Keratinocyte (primary cell): ENCODE data around the gene L3MBTL4. TPM values are rescaled to one million over a fixed set of nuclear protein-coding genes. Genes with fewer than 3 reads are reported as not detected.

ENCODE experiments used
- DNase-seq: peaks from one replicate; pipeline ENCODE4 v3.0.0-alpha.2; 2011; ENCODE audit warnings: low read depth, missing footprints, low spot score
- FAIRE-seq: peaks from 2 replicates; lab custom pipeline; 2011; peaks lifted over from hg19 to GRCh38; lab: Jason Lieb, UNC
- H2AFZ ChIP-seq: 2 replicates; pipeline ENCODE4 v1.6.0; 2012; ENCODE audit warnings: low read length, control low read depth, inconsistent platforms; ENCODE audit not compliant: control insufficient read depth
- H3K27ac ChIP-seq: 2 replicates; pipeline ENCODE4 v1.5.1; 2011; ENCODE audit warnings: low read length; ENCODE audit not compliant: control insufficient read depth, insufficient read depth
- H3K27me3 ChIP-seq: 3 replicates; pipeline ENCODE4 v1.6.0; 2011; ENCODE audit warnings: low read length; ENCODE audit not compliant: control insufficient read depth, insufficient read depth; ENCODE audit errors: extremely low read depth
- H3K36me3 ChIP-seq, 2 experiments: 2 replicates in 1 of 2; 3 replicates in 1 of 2; pipeline ENCODE4 v1.5.1; 2011; ENCODE audit warnings: low read length in 2 of 2, mild to moderate bottlenecking in 1 of 2; ENCODE audit not compliant: control insufficient read depth in 2 of 2, insufficient read depth in 2 of 2; ENCODE audit errors: extremely low read depth in 1 of 2
- H3K4me1 ChIP-seq: 3 replicates; pipeline ENCODE4 v1.5.1; 2011; ENCODE audit warnings: low read length; ENCODE audit not compliant: control insufficient read depth, insufficient read depth; ENCODE audit errors: extremely low read depth
- H3K4me2 ChIP-seq: 3 replicates; pipeline ENCODE4 v1.6.0; 2011; ENCODE audit warnings: low read depth, low read length; ENCODE audit not compliant: control insufficient read depth, insufficient read depth; ENCODE audit errors: extremely low read depth
- H3K4me3 ChIP-seq, 3 experiments: fragments of 200-600 bp in 1 of 3; sonication (generic) in 1 of 3; 2 replicates in 2 of 3; 3 replicates in 1 of 3; pipeline ENCODE4 v1.5.1; 2011 to 2016; ENCODE audit warnings: low read length in 3 of 3, mild to moderate bottlenecking in 3 of 3, control low read depth in 2 of 3, inconsistent platforms in 1 of 3, low read depth in 1 of 3, mixed read lengths in 1 of 3, mixed run types in 1 of 3, moderate library complexity in 1 of 3; ENCODE audit not compliant: control insufficient read depth in 2 of 3, insufficient read depth in 2 of 3; ENCODE audit errors: extremely low read depth in 1 of 3
- H3K79me2 ChIP-seq: 2 replicates; pipeline ENCODE4 v1.6.0; 2012; ENCODE audit warnings: low read length; ENCODE audit not compliant: control insufficient read depth, insufficient read depth
- H3K9ac ChIP-seq: 3 replicates; pipeline ENCODE4 v1.6.0; 2011; ENCODE audit warnings: low read length; ENCODE audit not compliant: control insufficient read depth, insufficient read depth; ENCODE audit errors: extremely low read depth
- H3K9me1 ChIP-seq: 3 replicates; pipeline ENCODE4 v1.6.0; 2011; ENCODE audit warnings: low read length; ENCODE audit not compliant: control insufficient read depth, insufficient read depth; ENCODE audit errors: extremely low read depth
- H3K9me3 ChIP-seq: 2 replicates; pipeline ENCODE4 v1.5.1; 2012; ENCODE audit warnings: low read depth, low read length; ENCODE audit not compliant: control insufficient read depth
- H4K20me1 ChIP-seq: 3 replicates; pipeline ENCODE4 v1.6.0; 2011; ENCODE audit warnings: low read length; ENCODE audit not compliant: control insufficient read depth, insufficient read depth; ENCODE audit errors: extremely low read depth
- CTCF ChIP-seq, 3 experiments: IDR thresholded peaks in 1 of 3; conservative IDR thresholded peaks in 1 of 3; optimal IDR thresholded peaks in 1 of 3; 2 replicates in 2 of 3; 3 replicates in 1 of 3; pipeline versions ENCODE3 to v1.5.1; 2011; ENCODE audit warnings: low read length in 3 of 3, mild to moderate bottlenecking in 3 of 3, moderate library complexity in 2 of 3, control low read depth in 1 of 3, inconsistent platforms in 1 of 3; ENCODE audit not compliant: insufficient read depth in 2 of 3; ENCODE audit errors: extremely low read depth in 1 of 3
- EZH2 ChIP-seq: IDR thresholded peaks from one replicate; pipeline ENCODE4 v1.6.1; 2012; ENCODE audit warnings: inconsistent platforms, mild to moderate bottlenecking, low read length, moderate library complexity
- dilution Hi-C: fragments of 300-500 bp; cut with MboI; formaldehyde crosslinking; loops from one replicate; pipeline ENCODE4 v1.7.0; 2020; ENCODE audit warnings: low sequenced_read_pairs; ENCODE audit not compliant: extremely low pct_ligation_motif_present
- polyA plus RNA-seq, 5 experiments: library from polyadenylated mRNA; depleted of rRNA in 3 of 5; stranded (reverse) in 3 of 5; stranded (forward) in 1 of 5; unstranded in 1 of 5; fragments of >200 nt; gene quantifications; 1 replicate in 1 of 5; 2 replicates in 3 of 5; 3 replicates in 1 of 5; pipeline versions ENCODE4 v1.2.1 to v1.2.3, GENCODE V29; 2011 to 2012; ENCODE audit warnings: missing spikeins in 2 of 5, low read depth in 1 of 5, low replicate concordance in 1 of 5

Gene L3MBTL4
- polyA plus RNA-seq, 1 donor (not counting 4 experiments of a cell fraction or from before 2014, with no cell fraction given) = 0.17 TPM

DNA sequence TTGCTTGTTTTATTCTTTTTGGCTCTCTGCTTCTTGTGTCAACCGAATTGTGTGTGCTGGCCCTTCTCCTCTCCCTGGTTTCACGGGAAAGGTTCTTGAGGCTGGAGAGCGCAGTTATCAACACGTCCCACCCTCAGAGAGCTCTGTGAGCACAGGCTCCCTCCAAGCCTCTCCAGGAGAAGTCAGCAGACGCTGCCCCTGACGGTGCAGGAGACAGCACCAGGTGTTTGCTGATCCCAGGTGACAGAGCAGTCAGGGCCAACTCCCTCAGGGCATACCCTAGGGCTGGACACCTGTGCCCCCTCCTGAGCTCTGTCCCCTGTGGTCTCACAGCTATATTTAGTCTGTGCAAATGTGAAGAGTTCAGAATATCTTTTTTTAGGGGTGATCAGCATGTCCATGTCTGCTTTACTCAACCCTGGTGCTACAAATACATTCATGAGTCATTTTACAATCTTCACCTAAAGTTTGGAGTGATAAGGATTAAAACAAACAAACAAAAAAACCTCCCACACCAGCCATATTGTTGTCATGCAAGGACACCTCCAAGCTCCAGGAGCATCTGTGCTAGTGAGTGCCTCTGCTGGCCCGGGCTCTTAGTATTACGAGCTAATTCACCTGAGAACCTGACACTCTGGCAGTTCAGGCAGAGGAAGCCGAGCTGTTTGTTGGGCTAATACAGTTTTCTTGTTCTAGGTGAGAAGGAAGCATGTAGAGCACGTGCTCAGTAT lies 453.4 kb downstream of the L3MBTL4 start:
- TF ChIP-seq CTCF (optimal IDR thresholded peaks at IDR 0.05 in 1 of 3, IDR thresholded peaks at IDR 0.05 in 1 of 3, conservative IDR thresholded peaks at IDR 0.05 in 1 of 3; ENCODE audit: extremely low read depth in 1 of 3, insufficient read depth in 2 of 3, low read length in 3 of 3) (no peak), EZH2 (no peak)
- Histone ChIP-seq H3K36me3 (no peaks in the 10 kb centered on the region), H3K4me2 (no peak overlapping the region), H3K79me2 (no peaks in the 10 kb centered on the region), H3K4me3 (no peak overlapping the region), H2AFZ (no peak overlapping the region), H4K20me1 (no peaks in the 10 kb centered on the region), H3K27ac (no peak overlapping the region), H3K9ac (no peak overlapping the region), H3K4me1 (peaks cover 6% of the 10 kb centered on the region), H3K27me3 (no peaks in the 10 kb centered on the region), H3K9me3 (no peaks in the 10 kb centered on the region), H3K9me1 (no peaks in the 10 kb centered on the region)
- FAIRE-seq (no peak), DNase-seq (no peak)
- dilution Hi-C loops = no loop called here

- no peaks in the 10 kb centered on the region for H3K36me3 ChIP-seq
- no peak overlapping the region for H3K4me2 ChIP-seq
- no peaks in the 10 kb centered on the region for H3K79me2 ChIP-seq
- peaks cover 6% of the 10 kb centered on the region for H3K4me1 ChIP-seq
- no peak overlapping the region for H3K4me3 ChIP-seq
- FAIRE-seq = no peak
- H3K27me3 ChIP-seq = no peaks in the 10 kb centered on the region
- H3K9me3 ChIP-seq = no peaks in the 10 kb centered on the region
- no peak overlapping the region for H3K27ac ChIP-seq
- DNase-seq = no peak
- no peak overlapping the region for H2AFZ ChIP-seq
- no peaks in the 10 kb centered on the region for H3K9me1 ChIP-seq
- H3K9ac ChIP-seq = no peak overlapping the region
- TF ChIP-seq EZH2 = no peak
- no peak for TF ChIP-seq CTCF (optimal IDR thresholded peaks at IDR 0.05 in 1 of 3, IDR thresholded peaks at IDR 0.05 in 1 of 3, conservative IDR thresholded peaks at IDR 0.05 in 1 of 3; ENCODE audit: extremely low read depth in 1 of 3, insufficient read depth in 2 of 3, low read length in 3 of 3)
- no peaks in the 10 kb centered on the region for H4K20me1 ChIP-seq
- dilution Hi-C loops = no loop called here
These were observed 455.9 kb downstream of the L3MBTL4 start for GRCh38 chr18:5958822-5959221.
